GM12864 (cell line): ENCODE measurements around the gene GRIFIN.

Source experiments
- DNase-seq: peaks from one replicate; pipeline ENCODE4 v3.0.0-alpha.2; 2011; ENCODE audit warnings: low read depth
- H3K4me3 ChIP-seq: 2 replicates; pipeline ENCODE4 v1.5.1; 2011; ENCODE audit warnings: mild to moderate bottlenecking, low read depth, low read length, control low read depth
- TF ChIP-seq, protein P1 (sequence below): IDR thresholded peaks from 2 replicates; pipeline ENCODE4 v1.5.1; 2011; ENCODE audit warnings: low read depth, mild to moderate bottlenecking, moderate library complexity, low read length, control low read depth, inconsistent platforms; ENCODE audit errors: missing control alignments

GRIFIN gene

DNA sequence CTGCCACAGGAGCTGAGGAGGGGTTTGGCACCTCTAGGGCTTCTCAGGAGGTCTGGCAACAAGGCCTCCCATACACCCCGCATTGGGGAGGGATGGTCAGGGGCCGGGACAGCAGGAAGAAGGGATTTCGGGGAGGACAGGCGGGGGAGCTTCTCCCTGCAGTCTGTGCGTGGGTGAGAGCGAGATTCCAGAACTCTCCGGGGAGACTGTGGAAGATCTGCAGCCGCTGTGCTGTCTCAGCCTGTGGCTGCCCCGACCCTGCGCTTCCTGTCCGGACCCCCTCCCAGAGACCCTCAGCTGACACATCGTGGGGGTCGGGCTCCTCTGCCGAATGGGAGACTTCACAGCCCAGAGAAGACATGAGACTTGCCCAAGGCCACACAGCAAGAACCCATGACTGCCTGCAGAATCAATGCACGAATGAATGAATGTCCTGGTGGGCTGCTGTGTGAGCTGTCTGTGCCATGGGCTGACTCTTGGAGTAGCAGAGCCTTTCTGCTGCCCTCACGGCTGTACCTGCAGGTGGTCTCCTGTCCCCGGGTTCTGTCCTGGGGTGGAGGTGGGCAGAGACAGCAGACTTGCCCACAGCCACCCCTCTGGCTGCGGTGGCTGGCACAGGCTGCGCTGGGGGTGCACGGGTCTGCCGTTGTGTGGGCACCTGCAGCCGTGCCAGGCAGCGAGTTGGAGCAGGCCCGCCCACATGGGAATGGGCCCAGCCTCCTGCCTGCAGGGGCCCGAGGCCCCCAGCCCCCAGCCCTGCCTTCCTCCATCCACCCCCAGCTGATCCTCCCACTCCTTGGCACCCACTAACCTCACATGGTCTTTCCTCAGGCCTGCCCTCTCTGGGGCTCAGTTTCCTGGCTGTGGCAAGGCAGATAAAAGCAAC, 27.1 kb upstream of the GRIFIN start:
- DNase-seq, result no peak
- H3K4me3 ChIP-seq, result no peak overlapping the region
- TF ChIP-seq, protein P1, sequence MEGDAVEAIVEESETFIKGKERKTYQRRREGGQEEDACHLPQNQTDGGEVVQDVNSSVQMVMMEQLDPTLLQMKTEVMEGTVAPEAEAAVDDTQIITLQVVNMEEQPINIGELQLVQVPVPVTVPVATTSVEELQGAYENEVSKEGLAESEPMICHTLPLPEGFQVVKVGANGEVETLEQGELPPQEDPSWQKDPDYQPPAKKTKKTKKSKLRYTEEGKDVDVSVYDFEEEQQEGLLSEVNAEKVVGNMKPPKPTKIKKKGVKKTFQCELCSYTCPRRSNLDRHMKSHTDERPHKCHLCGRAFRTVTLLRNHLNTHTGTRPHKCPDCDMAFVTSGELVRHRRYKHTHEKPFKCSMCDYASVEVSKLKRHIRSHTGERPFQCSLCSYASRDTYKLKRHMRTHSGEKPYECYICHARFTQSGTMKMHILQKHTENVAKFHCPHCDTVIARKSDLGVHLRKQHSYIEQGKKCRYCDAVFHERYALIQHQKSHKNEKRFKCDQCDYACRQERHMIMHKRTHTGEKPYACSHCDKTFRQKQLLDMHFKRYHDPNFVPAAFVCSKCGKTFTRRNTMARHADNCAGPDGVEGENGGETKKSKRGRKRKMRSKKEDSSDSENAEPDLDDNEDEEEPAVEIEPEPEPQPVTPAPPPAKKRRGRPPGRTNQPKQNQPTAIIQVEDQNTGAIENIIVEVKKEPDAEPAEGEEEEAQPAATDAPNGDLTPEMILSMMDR, result no peak

DNA sequence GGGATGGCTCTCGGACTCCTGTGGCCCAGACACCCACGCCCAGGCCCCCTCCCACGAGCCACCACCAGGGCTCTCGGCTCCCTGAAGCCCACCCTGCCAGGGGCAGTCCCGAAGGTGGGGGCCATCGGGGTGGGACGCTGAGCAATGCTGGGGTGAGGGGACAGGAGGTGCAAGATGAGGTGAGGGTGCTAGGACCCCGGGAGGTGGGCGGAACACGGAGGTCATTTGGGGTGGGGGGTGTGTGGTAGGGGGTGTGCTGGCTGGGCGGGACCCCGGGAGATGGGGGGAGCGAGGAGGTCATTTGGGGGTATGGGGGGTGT, 26.4 kb upstream of the GRIFIN start:
- no peak overlapping the region for H3K4me3 ChIP-seq
- TF ChIP-seq, protein P1, result no peak
- no peak for DNase-seq

DNA sequence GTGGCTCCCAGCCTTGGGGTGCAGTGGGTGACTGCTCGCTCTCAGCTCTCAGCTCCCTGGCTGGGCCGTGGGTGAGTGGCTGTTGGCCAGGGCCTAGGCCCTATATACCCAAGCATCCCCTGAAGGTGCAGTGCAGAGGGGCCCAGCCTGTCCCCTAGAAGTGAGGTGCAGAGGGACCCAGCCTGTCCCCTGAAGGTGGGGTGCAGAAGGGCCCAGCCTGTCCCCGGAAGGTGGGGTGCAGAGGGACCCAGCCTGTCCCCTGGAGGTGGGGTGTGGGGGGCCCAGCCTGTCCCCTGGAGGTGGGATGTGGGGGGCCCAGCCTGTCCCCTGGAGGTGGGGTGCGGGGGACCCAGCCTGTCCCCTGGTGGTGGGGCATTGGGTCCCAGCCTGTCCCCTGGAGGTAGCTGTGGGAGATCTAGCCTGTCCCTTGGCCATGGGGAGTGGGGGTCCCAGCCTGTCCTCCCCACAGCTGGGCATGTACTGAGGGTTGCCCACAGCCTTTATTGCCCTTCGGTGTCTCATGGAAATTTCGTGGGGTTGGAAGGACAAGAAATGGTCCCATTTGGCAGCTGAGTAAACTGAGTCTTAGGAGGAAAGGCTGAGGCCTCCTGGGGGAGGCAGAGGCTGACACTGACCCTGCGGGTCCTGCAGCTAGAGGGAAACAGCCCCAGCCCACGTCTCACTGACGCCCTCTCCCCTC, 25.9 kb upstream of the GRIFIN start:
- TF ChIP-seq, protein P1, result peak; percentile 3
- H3K4me3 ChIP-seq, result no peak overlapping the region
- no peak for DNase-seq

DNA sequence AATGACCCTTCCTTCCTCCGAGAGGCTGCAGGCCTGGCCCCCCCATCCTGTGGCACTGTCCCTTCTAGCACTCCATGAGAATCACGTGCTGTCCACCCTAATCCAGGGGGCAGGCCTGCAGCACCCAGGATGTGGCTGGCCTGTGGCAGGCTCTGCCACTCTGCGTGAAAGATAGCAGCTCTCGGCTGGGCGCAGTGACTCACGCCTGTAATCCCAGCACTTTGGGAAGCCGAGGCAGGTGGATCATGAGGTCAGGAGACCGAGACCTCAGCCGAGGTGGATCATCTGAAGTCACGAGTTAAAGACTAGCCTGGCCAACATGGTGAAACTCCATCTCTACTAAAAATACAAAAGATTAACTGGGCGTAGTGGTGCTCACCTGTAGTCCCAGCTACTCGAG, 24.5 kb upstream of the GRIFIN start:
- no peak overlapping the region for H3K4me3 ChIP-seq
- TF ChIP-seq, protein P1, result no peak
- DNase-seq, result no peak

DNA sequence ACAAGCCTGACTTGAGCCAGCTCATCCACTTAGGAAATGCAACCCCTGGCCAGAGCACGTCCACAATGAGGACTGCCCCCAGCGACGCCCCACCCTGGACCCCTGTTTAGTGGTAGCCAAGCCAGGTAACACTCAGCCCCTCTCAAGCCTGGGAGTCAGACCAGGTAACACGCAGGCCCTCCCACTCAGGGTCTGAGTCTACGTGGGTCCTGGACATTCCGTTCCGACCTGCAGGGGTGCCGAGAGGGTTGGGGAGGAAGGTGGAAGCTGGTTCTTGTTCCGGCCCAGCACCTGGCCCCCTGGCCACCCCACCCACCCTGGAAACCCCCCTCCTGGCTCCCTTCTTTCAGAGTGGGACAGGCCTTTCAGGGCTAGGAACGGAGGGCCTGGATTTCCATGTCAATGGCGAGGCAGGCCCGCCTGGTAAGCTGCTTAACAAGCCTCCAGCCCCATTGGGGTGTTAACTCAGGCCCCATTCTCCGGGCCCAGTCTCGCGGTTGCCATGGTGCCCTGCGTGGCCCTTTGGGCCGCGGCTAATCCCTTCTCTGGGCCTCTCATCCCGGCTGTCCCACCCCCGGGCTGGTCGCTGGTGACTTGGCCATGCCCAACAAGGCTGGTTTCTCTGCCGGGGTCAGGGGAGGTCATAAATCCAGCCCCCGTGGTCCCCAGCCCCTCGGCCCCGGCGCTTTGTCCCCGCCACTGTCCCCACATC, 23.7 kb upstream of the GRIFIN start:
- TF ChIP-seq, protein P1, result no peak
- no peak overlapping the region for H3K4me3 ChIP-seq
- DNase-seq, result no peak

DNA sequence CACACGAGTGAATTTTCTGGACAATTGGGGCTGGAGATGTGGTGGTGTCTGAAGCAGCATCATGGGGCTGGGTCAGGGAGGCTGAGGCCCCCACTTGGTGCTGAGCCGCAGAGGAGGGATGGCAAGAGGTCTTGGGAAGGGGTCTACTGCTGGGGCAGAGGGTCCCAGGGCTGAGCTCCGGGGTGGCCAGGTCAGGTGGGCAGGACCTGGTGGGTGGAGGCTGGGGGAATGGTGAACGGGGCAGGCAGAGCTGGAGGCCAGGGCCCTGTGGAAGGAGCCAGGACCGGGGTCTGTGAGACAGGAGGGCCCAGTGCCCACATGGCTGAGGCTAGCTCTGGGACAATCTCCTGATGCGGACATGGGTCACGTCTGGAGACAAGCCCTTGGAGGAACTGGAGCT, 23.0 kb upstream of the GRIFIN start:
- no peak for DNase-seq
- TF ChIP-seq, protein P1, result no peak
- no peak overlapping the region for H3K4me3 ChIP-seq
